ENCODE results near the gene DOCK9.

DOCK9 gene

DNA sequence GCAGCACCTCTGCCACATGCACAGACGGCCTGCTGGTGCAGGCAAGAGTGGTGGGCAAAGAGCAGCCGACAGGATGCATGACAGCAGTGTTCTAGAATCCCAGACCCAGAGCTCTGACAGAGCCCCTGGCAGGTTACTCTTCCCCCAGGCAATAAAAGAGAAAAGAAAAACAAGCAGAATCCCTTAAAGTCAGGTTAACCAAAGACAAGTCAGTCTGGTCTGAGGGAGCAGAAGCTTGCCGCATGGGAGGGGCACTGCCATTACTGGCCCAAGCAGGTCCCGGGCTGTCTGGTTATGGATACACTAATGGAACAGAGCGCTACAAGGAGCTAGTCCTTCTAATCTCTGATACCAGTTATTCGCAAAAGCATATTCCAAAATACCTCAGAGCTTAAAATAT, 36.1 kb upstream of the DOCK9 start:
- H3K4me3 ChIP-seq (ENCODE audit: low read length), result no peak overlapping the region
- no peak for TF ChIP-seq CTCF (conservative IDR thresholded peaks at IDR 0.05; ENCODE audit: low read depth, low read length)
- no peak for DNase-seq (ENCODE audit: low read depth)

- no peak for TF ChIP-seq CTCF (conservative IDR thresholded peaks at IDR 0.05; ENCODE audit: low read depth, low read length)
- DNase-seq (ENCODE audit: low read depth), result no peak
- no peak overlapping the region for H3K4me3 ChIP-seq (ENCODE audit: low read length)
Measured at GRCh38 chr13:99012539-99012938, 34.7 kb upstream of the DOCK9 start.

DNA sequence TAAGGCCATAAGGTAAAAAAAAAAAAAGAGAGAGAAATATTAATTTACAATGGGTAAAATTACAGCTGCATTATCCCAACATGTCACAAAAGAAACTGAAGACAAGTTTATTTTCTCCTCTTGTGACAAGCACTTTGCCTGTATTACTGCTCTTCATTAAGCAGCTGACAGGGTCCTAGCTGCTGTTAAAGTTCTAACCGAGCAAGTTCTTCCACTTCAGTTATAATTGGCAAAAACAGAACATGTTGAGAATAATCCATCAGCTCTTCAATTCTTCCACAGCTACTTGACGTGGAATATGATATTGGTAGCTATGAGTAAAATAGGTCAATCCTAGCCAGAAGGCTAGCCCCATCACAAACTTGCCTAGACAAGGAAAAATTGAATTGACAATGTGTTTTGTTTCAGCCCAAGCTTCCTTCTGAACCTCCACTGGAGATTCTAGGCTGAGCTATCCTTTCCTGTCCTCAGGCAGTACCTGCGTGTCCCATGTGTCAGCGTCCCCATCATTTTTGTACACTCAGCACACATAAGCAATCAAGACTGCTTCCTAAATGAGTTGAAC, 32.2 kb upstream of the DOCK9 start:
- no peak for TF ChIP-seq CTCF (conservative IDR thresholded peaks at IDR 0.05; ENCODE audit: low read depth, low read length)
- DNase-seq (ENCODE audit: low read depth), result no peak
- no peak overlapping the region for H3K4me3 ChIP-seq (ENCODE audit: low read length)

- DNase-seq (ENCODE audit: low read depth), result no peak
- no peak overlapping the region for H3K4me3 ChIP-seq (ENCODE audit: low read length)
- TF ChIP-seq CTCF (conservative IDR thresholded peaks at IDR 0.05; ENCODE audit: low read depth, low read length), result no peak
Measured at GRCh38 chr13:99008577-99008976, 30.7 kb upstream of the DOCK9 start.

DNA sequence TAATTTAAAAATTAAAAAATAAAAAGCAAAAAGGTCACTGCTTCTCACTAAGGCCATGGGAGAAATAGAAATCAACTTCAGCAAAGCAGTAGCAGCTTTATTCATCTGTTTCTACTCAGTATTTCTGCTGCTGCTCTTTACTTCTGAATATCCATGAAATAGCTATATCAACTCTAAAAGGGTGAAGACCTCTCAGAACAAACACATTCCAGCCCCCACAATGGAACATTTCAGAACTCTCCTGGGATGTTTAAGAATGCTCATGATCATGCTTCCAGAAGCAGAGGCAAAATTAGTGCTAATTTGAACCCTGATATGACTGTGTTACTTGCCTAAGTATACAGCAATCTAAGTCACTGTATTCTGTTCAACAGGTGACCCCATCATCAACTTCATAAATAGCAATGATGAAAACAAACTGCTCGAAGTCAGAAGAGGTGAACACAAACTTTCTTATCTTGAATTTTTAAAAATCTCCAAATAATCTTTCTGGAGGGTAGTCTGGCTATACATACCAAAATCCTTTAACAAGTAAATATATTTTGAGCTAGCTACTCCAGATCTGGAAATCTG, 29.6 kb upstream of the DOCK9 start:
- no peak overlapping the region for H3K4me3 ChIP-seq (ENCODE audit: low read length)
- TF ChIP-seq CTCF (conservative IDR thresholded peaks at IDR 0.05; ENCODE audit: low read depth, low read length), result no peak
- DNase-seq (ENCODE audit: low read depth), result no peak

DNA sequence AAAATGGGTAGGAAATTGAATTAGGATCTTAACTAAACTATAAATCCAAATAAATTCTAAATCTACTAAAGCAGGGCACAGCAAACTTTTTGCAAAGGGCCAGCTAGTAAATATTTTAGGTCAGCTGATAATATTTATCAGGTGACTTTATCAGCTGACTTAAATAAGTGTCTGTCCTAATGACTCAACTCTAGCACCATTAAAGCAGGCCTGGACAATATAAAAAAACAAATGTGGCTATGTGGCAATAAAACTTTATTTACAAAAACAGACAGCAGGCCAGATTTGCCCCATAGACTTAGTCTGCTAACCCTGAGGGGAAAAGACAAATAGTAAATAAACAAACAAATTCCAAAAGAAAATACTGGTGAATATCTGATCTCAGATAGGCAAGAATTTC, 27.7 kb upstream of the DOCK9 start:
- DNase-seq (ENCODE audit: low read depth), result no peak
- no peak for TF ChIP-seq CTCF (conservative IDR thresholded peaks at IDR 0.05; ENCODE audit: low read depth, low read length)
- H3K4me3 ChIP-seq (ENCODE audit: low read length), result no peak overlapping the region

- DNase-seq (ENCODE audit: low read depth), result no peak
- no peak overlapping the region for H3K4me3 ChIP-seq (ENCODE audit: low read length)
- no peak for TF ChIP-seq CTCF (conservative IDR thresholded peaks at IDR 0.05; ENCODE audit: low read depth, low read length)
Measured at GRCh38 chr13:99004978-99005377, 27.1 kb upstream of the DOCK9 start.
